HG03095 (cell line): ENCODE measurements around the gene ST13.
A peak's percentile ranks its signal among the peaks of the same experiment; 100 is the strongest.
"Not testable (repeated sequence)": the region's sequence is repeated elsewhere in the genome, so short reads cannot be mapped to it uniquely, and the experiment has no call there.

ENCODE experiments used
- ATAC-seq: cut with Tn5 transposase; IDR thresholded peaks from one replicate; pipeline ENCODE4 v1.9.1; 2021; ENCODE audit warnings: moderate library complexity; ENCODE audit not compliant: unreplicated experiment

Gene ST13

GRCh38 chr22:40856513-40857308 is at the start of gene ST13, which contains the start of gene XPNPEP3:
Gene ST13 (minus strand): TSS chr22:40856639. CDS start chr22:40856540, 99 bp downstream.
Gene XPNPEP3 (plus strand): TSS chr22:40857148. CDS start chr22:40857182, 34 bp downstream.
- peak; percentile 61 for ATAC-seq

- ATAC-seq: no peak
These were observed 47.7 kb upstream of the ST13 start for GRCh38 chr22:40904101-40904500.

- ATAC-seq: no peak
These were observed 42.5 kb upstream of the ST13 start for GRCh38 chr22:40898850-40899357.

- no peak for ATAC-seq
These were observed 38.0 kb upstream of the ST13 start for GRCh38 chr22:40894417-40894816.

GRCh38 chr22:40890881-40891280 is 34.4 kb upstream of the ST13 start:
- ATAC-seq: no peak

GRCh38 chr22:40889116-40889515 is 32.7 kb upstream of the ST13 start:
- no peak for ATAC-seq

DNA sequence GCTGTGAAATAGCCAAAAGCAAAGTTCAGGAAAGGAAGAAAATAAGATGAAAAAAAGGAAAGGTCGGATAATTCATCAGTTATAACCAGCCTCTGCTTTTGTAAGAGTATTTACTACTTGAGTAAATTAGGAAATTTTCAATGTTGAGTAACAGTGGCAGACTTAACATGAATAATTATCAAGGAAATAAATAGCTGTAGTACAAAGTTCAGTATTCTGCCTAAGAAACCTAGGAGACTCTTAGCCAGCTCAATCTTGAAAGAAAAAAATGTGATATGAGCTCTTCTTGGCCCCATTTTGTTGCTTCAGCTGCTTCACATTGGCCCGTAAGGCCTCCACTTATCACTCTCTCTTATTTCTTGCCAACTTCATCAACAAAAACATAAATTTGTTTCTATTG is 22.5 kb upstream of the ST13 start:
- no peak for ATAC-seq

GRCh38 chr22:40877488-40877887 is 21.0 kb upstream of the ST13 start:
- ATAC-seq: no peak

DNA sequence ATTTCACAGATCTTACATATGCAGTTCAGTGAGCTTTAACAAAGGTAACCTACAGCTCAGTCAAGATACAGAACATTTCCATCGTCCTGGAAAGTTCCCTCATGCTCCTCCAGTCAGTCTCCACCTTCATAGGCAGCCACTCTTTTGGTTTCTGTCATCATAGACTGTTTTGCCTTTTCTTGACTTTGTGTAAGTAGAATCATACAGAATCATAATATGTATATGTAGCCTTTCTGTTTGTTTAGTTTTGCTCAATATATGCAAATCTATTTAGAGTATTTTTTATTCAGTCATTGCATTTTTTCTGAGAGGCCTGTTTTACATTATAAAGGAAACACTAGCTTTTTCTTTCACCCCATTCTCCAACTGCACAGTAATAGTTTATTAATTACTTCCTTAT is 20.5 kb upstream of the ST13 start:
- ATAC-seq: no peak

- no peak for ATAC-seq
These were observed 18.7 kb upstream of the ST13 start for GRCh38 chr22:40875111-40875510.

GRCh38 chr22:40874016-40874415 is 17.6 kb upstream of the ST13 start:
- ATAC-seq: no peak

GRCh38 chr22:40868379-40868778 is 11.9 kb upstream of the ST13 start:
- ATAC-seq: not testable (repeated sequence)

DNA sequence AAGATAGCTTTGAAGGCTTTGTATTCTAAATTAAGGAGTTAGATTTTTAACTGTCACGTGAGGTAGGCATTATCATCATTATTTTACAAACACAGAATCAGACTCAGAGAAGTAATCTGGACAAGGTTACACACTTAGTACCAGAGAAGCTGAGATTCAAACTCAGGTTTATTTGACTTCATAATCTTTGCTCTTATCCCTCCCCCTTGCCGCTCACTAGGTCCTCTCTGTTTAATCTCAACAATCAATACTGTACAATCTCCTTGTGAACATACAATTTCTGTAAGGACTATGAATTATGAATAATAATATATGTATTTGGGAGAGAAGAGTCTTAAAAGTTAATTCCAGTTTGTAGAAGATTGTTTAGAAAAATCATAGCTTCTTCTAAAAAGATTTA is 10.7 kb upstream of the ST13 start:
- no peak for ATAC-seq

GRCh38 chr22:40862537-40862936 is 6.1 kb upstream of the ST13 start:
- no peak for ATAC-seq

DNA sequence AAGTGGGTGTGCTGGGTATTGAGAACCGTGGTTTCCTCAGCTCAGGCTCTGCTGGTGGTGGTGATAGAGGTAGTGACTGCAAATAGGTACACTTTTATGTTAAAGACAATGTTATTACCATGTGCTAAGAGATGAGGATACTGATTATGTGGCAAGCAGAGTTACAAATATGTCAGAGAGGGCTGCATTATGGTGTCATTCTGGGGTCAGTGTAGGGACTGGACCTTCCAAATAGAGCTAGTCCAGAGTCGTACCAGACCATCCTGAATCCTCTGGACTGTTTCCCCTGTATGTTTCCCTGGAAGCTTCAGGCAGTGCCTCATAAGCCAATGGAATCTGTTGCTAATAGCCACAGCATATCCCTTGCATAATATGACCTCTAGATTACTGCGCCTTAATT is 5.6 kb upstream of the ST13 start, which contains the start of gene DNAJB7:
DNAJB7 (minus strand) TSS at position 101 of the 400 bp plus-strand sequence. CDS start 119 bp downstream, outside the sequence.
- no peak for ATAC-seq

- ATAC-seq: no peak
These were observed 943 bp upstream of the ST13 start for GRCh38 chr22:40857309-40857855.

DNA sequence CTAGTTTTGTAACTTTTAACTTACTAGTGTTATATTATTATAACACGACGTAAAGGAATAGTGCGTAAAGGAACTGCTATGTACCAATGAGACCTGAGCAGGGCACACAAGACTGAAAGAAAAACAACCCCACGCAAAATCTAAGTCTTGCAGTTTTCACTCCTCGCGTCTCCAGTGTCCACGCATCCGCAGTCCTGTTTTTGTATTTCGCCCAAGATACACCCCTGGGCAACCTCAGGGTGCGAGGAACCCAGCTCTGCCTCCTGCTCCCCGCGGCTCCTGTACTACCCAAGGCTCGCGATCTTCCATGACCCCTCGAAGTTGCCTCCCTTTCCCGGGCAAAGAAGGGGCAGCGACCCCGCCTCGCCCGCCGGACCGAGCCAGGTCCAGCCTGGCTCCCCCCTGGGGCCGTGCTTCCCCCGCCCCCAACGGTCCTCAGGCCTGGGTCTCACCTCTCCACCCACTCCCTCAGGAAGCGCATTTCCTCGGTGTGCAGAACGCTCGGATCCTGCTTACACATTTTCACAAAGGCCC is 393 bp downstream of the ST13 start:
- ATAC-seq: peak; percentile 26

GRCh38 chr22:40855071-40855978 is 1.1 kb downstream of the ST13 start:
- ATAC-seq: no peak

- ATAC-seq: no peak
These were observed 2.5 kb downstream of the ST13 start for GRCh38 chr22:40853961-40854360.

DNA sequence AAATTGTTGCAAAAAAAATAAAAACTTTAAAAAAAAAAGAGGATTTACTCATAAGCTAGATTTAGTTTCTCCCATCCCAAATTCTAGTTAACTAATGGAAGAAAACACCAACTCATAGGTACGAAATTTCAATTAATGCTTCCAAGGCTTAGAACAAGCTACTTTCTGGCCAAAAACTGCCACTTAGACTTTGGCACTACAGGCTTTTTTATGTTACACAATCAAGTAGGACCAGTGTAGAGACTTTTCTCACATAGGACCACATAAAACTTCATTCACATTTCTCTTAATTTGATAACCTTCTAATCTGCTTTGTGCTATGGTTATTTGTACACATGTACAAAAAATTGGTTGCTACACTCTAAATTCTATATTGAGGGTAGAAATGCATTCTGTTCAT is 3.1 kb downstream of the ST13 start:
- ATAC-seq: no peak

GRCh38 chr22:40845816-40846215 is 10.6 kb downstream of the ST13 start:
- not testable (repeated sequence) for ATAC-seq
